ENCODE data around the gene ADGRL4.

DNA sequence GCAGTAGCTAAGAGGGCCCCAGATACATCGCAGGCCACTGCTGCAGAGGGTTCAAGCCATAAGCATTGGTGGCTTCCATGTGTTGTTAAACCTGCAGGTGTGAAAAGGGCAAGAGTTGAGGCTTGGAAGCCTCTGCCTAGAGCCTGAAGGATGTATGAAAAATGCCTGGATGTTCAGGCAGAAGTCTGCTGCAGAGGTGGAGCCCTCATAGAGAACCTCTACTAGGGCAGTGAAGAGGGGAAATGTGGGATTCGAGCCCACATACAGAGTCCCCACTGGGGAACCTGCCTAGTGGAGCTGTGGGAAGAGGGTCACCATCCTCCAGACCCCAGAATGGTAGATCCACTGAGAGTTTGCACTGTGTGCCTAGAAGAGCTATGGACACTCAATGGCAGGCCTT is 30.6 kb upstream of the ADGRL4 start:
- TF ChIP-seq SP1 (IDR thresholded peaks at IDR 0.05): no peak
- TF ChIP-seq HDGF (IDR thresholded peaks at IDR 0.05; ENCODE audit: borderline replicate concordance): no peak
- TF ChIP-seq ARNT (IDR thresholded peaks at IDR 0.05): no peak
- TF ChIP-seq SUZ12 (IDR thresholded peaks at IDR 0.05): no peak
- TF ChIP-seq LEF1 (IDR thresholded peaks at IDR 0.05; ENCODE audit: borderline replicate concordance): no peak
- no peak for TF ChIP-seq ZNF384 (IDR thresholded peaks at IDR 0.05)
- TF ChIP-seq FOXK2 (IDR thresholded peaks at IDR 0.05): no peak
- TF ChIP-seq, protein P1, sequence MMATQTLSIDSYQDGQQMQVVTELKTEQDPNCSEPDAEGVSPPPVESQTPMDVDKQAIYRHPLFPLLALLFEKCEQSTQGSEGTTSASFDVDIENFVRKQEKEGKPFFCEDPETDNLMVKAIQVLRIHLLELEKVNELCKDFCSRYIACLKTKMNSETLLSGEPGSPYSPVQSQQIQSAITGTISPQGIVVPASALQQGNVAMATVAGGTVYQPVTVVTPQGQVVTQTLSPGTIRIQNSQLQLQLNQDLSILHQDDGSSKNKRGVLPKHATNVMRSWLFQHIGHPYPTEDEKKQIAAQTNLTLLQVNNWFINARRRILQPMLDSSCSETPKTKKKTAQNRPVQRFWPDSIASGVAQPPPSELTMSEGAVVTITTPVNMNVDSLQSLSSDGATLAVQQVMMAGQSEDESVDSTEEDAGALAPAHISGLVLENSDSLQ (IDR thresholded peaks at IDR 0.05): no peak
- TF ChIP-seq ELF4 (IDR thresholded peaks at IDR 0.05): no peak
- no peak for TF ChIP-seq BHLHE40 (IDR thresholded peaks at IDR 0.05; ENCODE audit: borderline replicate concordance)
- TF ChIP-seq FOXM1 (IDR thresholded peaks at IDR 0.05; ENCODE audit: borderline replicate concordance): no peak
- no peak for TF ChIP-seq NFRKB (IDR thresholded peaks at IDR 0.05)

Data from HEK293T (cell line).